Gastroesophageal sphincter (tissue), 4 donors: Measurements from ENCODE around the gene PEMT. TPM values are rescaled to one million over a fixed set of nuclear protein-coding genes. Genes with fewer than 3 reads are reported as not detected.

Experiments used
- ATAC-seq: fragments of 150-250 bp; one replicate; pipeline ENCODE4 v1.9.1; 2016; ENCODE audit warnings: mild to moderate bottlenecking, moderate library complexity
- H3K27ac ChIP-seq, 4 donors: fragments of 200-600 bp; sonication (generic) in 3 of 4; 1 replicate in 3 of 4; 2 replicates in 1 of 4; pipeline ENCODE4 v1.5.1; 2016 to 2019
- H3K27me3 ChIP-seq: fragments of 200-600 bp; sonication (generic); one replicate; pipeline ENCODE4 v1.5.1; 2019
- H3K36me3 ChIP-seq, 2 donors: fragments of 200-600 bp; sonication (generic); one replicate each; pipeline ENCODE4 v1.5.1; 2019; ENCODE audit warnings: control low read depth in 1 of 2
- H3K4me1 ChIP-seq, 3 donors: fragments of 200-600 bp; sonication (generic); 1 replicate in 2 of 3; 2 replicates in 1 of 3; pipeline ENCODE4 v1.5.1; 2016 to 2019; ENCODE audit warnings: control low read depth in 2 of 3
- H3K4me3 ChIP-seq, 2 donors: fragments of 200-600 bp; sonication (generic); one replicate each; pipeline ENCODE4 v1.5.1; 2019; ENCODE audit warnings: mild to moderate bottlenecking in 1 of 2, moderate library complexity in 1 of 2
- H3K9me3 ChIP-seq, 3 donors: fragments of 200-600 bp; sonication (generic); one replicate each; pipeline ENCODE4 v1.5.1; 2017 to 2019; ENCODE audit warnings: control low read depth in 2 of 3
- CTCF ChIP-seq, 4 experiments: fragments of 200-600 bp in 2 of 4; fragments of 450-650 bp in 2 of 4; sonication (generic) in 1 of 4; IDR thresholded peaks; one replicate each; pipeline ENCODE4 v1.5.1; 2017 to 2019; ENCODE audit warnings: antibody characterized with exemption in 4 of 4, mild to moderate bottlenecking in 2 of 4, moderate library complexity in 2 of 4
- EP300 ChIP-seq: sonication (generic); formaldehyde crosslinking; IDR thresholded peaks from one replicate; pipeline ENCODE4 v1.6.1; 2017; ENCODE audit warnings: antibody characterized with exemption, mild to moderate bottlenecking
- POLR2A ChIP-seq, 2 donors: fragments of 450-650 bp; IDR thresholded peaks; one replicate each; pipeline ENCODE4 v1.6.1; 2017; ENCODE audit warnings: antibody characterized with exemption in 2 of 2, mild to moderate bottlenecking in 2 of 2, moderate library complexity in 1 of 2
- POLR2AphosphoS5 ChIP-seq: sonication (generic); formaldehyde crosslinking; IDR thresholded peaks from one replicate; pipeline ENCODE4 v1.6.1; 2017; ENCODE audit warnings: antibody characterized with exemption
- WGBS, 2 donors: methylation state at CpG; one replicate each; pipeline ENCODE4 v1.1.5; 2018; ENCODE audit warnings: low coverage in 1 of 2; 5-methylcytosine and 5-hydroxymethylcytosine counted together
- total RNA-seq, 4 donors: library from RNA; depleted of rRNA; stranded (reverse); fragments of >200 nt; gene quantifications; one replicate each; pipeline ENCODE4 v1.1.0, GENCODE V29; 2016

The PEMT gene
- total RNA-seq, 4 donors from 2014 or later = 8.6 to 20.7 (median 17.5) TPM

GRCh38 chr17:17495536-17496188 lies 95.8 kb downstream of the PEMT start:
- no peak for ATAC-seq
- Histone ChIP-seq H3K27me3 (no peaks in the 10 kb centered on the region), H3K4me1 (peaks cover 0 to 26% (median 15%) of the 10 kb centered on the region in 3 donors), H3K4me3 (peak overlapping the region; percentile 56 to 73), H3K36me3 (peaks cover 0 to 28% of the 10 kb centered on the region in 2 donors), H3K9me3 (no peaks in the 10 kb centered on the region), H3K27ac (peak overlapping the region in 3 of 4 donors; percentile 75 to 87 (median 82))
- TF ChIP-seq EP300 = no peak
- TF ChIP-seq CTCF (IDR thresholded peaks at IDR 0.05) = no peak
- no peak for TF ChIP-seq POLR2A (IDR thresholded peaks at IDR 0.05)
- no peak for TF ChIP-seq POLR2AphosphoS5
- no CpG with 5 or more reads among the region's 65 CpGs for WGBS, 2 donors

- peak overlapping the region in 3 of 4 donors; percentile 52 to 87 (median 82) for H3K27ac ChIP-seq
- WGBS, 2 donors = no CpG with 5 or more reads among the region's 71 CpGs
Observed at GRCh38 chr17:17494870-17495535, 96.5 kb downstream of the PEMT start.

DNA sequence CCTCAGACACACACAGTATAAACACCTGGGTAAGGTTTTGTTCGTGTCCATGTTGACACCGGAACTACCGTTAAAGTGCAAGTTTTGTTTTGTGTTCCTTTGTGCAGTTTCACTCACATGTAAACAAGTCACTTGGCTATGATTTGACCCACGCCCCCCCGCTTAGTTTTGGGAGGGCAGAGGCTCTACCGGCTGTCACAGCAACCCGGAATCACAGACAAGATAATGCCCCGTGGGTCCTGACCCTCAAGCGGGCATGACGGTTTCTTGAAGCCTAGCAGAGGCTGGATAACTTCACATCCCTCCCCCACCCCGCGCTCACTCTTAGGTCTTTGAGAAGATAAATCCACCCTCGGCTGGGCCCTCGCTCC lies 97.0 kb downstream of the PEMT start:
- Histone ChIP-seq H3K9me3 (no peaks in the 10 kb centered on the region), H3K4me3 (peak overlapping the region; percentile 56 to 73), H3K4me1 (peaks cover 0 to 26% (median 15%) of the 10 kb centered on the region in 3 donors), H3K27ac (peak overlapping the region in 3 of 4 donors; percentile 52 to 87 (median 82)), H3K27me3 (no peaks in the 10 kb centered on the region), H3K36me3 (peaks cover 0 to 34% of the 10 kb centered on the region in 2 donors)
- ATAC-seq = no peak
- TF ChIP-seq POLR2AphosphoS5 (no peak), POLR2A (IDR thresholded peaks at IDR 0.05) (no peak), EP300 (no peak), CTCF (IDR thresholded peaks at IDR 0.05) (no peak)
- WGBS, 2 donors = 56 to 75% methylated on average over 3 to 10 of the region's 14 CpGs

More at GRCh38 chr17:17494870-17495535, 96.5 kb downstream of the PEMT start:
- no peak for ATAC-seq
- Histone ChIP-seq H3K36me3 (peaks cover 0 to 34% of the 10 kb centered on the region in 2 donors), H3K27me3 (no peaks in the 10 kb centered on the region), H3K4me3 (peak overlapping the region; percentile 56 to 73), H3K9me3 (no peaks in the 10 kb centered on the region), H3K4me1 (peaks cover 0 to 26% (median 15%) of the 10 kb centered on the region in 3 donors)
- no peak for TF ChIP-seq POLR2AphosphoS5
- no peak for TF ChIP-seq POLR2A (IDR thresholded peaks at IDR 0.05)
- no peak for TF ChIP-seq EP300
- no peak for TF ChIP-seq CTCF (IDR thresholded peaks at IDR 0.05)

DNA sequence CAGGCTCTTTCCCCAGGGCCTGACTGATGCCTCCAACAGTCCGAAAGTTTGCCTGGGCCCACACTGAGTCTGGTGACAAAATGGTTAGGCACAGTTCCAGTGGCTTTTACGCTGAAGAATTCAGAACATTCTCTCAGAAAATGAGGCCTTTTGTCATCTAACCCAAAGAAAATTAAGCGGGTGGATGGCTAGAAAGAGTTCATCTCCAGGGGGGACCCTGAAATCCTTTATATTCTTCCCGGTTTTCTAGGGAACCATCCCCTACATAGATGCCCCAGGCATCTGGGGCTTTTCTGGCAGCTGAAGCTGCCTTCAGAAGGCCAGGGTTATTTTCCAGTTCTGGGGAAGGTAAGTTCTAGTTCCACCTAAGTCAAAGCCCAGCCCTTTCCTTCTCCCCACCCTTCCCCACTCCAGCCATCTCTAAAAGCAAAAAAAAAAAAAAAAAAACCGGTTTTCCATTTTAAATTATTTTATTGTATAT lies 97.5 kb downstream of the PEMT start:
- no peak for ATAC-seq
- Histone ChIP-seq H3K9me3 (no peaks in the 10 kb centered on the region), H3K36me3 (peaks cover 0 to 35% of the 10 kb centered on the region in 2 donors), H3K4me3 (peak overlapping the region in 1 of 2 donors; percentile 73), H3K27ac (no peak overlapping the region), H3K4me1 (peaks cover 0 to 26% (median 15%) of the 10 kb centered on the region in 3 donors), H3K27me3 (no peaks in the 10 kb centered on the region)
- TF ChIP-seq CTCF (IDR thresholded peaks at IDR 0.05) (no peak), EP300 (no peak), POLR2A (IDR thresholded peaks at IDR 0.05) (no peak), POLR2AphosphoS5 (no peak)
- WGBS, 2 donors = 50 to 66% methylated on average over 1 to 3 of the region's 5 CpGs
